HG03045 (cell line): Measurements from ENCODE around the gene MAT2A.
A peak's percentile ranks its signal among the peaks of the same experiment; 100 is the strongest.

Source experiments
- ATAC-seq: cut with Tn5 transposase; IDR thresholded peaks from one replicate; pipeline ENCODE4 v1.9.1; 2021; ENCODE audit warnings: mild to moderate bottlenecking, moderate library complexity; ENCODE audit not compliant: unreplicated experiment

MAT2A gene

GRCh38 chr2:85538507-85539360, at the start of gene MAT2A:
Gene MAT2A (plus strand): TSS chr2:85539168. CDS start chr2:85539288, 120 bp downstream.
- ATAC-seq, result peak; percentile 73

- no peak for ATAC-seq
Observed at GRCh38 chr2:85490861-85491755, 47.9 kb upstream of the MAT2A start.

- no peak for ATAC-seq
Observed at GRCh38 chr2:85496436-85496835, 42.5 kb upstream of the MAT2A start.

GRCh38 chr2:85497944-85498630, 40.9 kb upstream of the MAT2A start:
- no peak for ATAC-seq

- no peak for ATAC-seq
Observed at GRCh38 chr2:85501248-85501647, 37.7 kb upstream of the MAT2A start.

- no peak for ATAC-seq
Observed at GRCh38 chr2:85502720-85503119, 36.2 kb upstream of the MAT2A start.

- no peak for ATAC-seq
Observed at GRCh38 chr2:85503168-85503850, 35.7 kb upstream of the MAT2A start.

- ATAC-seq, result no peak
Observed at GRCh38 chr2:85503851-85504777, 34.9 kb upstream of the MAT2A start.

GRCh38 chr2:85504778-85505261, 34.1 kb upstream of the MAT2A start:
- no peak for ATAC-seq

GRCh38 chr2:85505551-85506238, 33.3 kb upstream of the MAT2A start:
- no peak for ATAC-seq

GRCh38 chr2:85506768-85507181, 32.2 kb upstream of the MAT2A start:
- no peak for ATAC-seq

GRCh38 chr2:85511008-85511811, 27.8 kb upstream of the MAT2A start:
- no peak for ATAC-seq

- ATAC-seq, result no peak
Observed at GRCh38 chr2:85514323-85514722, 24.6 kb upstream of the MAT2A start.

GRCh38 chr2:85516653-85517389, 22.1 kb upstream of the MAT2A start:
- ATAC-seq, result no peak

GRCh38 chr2:85522090-85522647, 16.8 kb upstream of the MAT2A start:
- ATAC-seq, result no peak

- no peak for ATAC-seq
Observed at GRCh38 chr2:85523062-85523902, 15.7 kb upstream of the MAT2A start.
